DMS53 treated with DMSO at 0.1 percent for 48 hours (cell line): ENCODE results near the gene MKLN1.
A peak's percentile ranks its signal among the peaks of the same experiment; 100 is the strongest.
"Not testable (repeated sequence)": the region's sequence is repeated elsewhere in the genome, so short reads cannot be mapped to it uniquely, and the experiment has no call there.

Source experiments
- DNase-seq: peaks from one replicate; lab custom pipeline; 2025; ENCODE audit not compliant: unreplicated experiment; lab: John Stamatoyannopoulos, UW

MKLN1 gene

DNA sequence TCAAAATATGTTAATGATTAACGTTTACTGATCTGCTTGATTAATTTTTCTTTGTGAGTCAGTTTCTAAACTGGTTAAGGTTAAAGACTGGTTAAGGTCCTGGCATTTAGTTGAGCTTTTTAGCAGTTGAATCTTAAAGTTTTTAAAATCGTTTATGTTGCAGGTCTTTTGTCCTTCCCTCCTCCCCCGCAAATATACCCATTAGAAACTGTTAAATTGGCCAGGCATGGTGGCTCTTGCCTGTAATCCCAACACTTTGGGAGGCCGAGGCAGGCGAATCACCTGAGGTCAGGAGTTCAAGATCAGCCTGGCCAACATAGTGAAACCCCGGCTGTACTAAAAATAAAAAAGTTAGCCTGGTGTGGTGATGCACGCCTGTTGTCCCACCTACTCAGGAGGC lies 127.9 kb downstream of the MKLN1 start:
- DNase-seq: no peak

- no peak for DNase-seq
Observed at GRCh38 chr7:131456338-131456737, 128.7 kb downstream of the MKLN1 start.

DNA sequence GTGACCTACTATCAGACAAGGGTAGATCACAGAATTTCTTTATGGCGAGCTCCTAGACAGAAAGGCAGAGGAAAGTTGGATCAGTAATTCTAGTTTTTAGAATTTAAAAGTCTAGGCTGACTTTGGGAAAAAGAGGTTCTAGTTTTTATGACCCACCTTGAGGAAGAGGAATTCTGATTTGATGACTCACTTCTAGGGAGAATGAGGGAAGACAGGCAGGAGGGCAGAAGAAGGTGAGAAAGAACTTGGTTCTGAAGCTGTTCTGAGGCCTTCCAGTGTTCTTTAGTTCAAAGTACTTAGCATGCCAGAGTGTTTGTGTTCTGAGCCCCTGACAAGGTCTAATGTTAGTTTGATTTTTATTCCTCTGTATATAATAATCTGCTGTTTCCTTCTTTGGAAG lies 131.6 kb downstream of the MKLN1 start:
- no peak for DNase-seq

- DNase-seq: no peak
Observed at GRCh38 chr7:131462059-131462458, 134.4 kb downstream of the MKLN1 start.

DNA sequence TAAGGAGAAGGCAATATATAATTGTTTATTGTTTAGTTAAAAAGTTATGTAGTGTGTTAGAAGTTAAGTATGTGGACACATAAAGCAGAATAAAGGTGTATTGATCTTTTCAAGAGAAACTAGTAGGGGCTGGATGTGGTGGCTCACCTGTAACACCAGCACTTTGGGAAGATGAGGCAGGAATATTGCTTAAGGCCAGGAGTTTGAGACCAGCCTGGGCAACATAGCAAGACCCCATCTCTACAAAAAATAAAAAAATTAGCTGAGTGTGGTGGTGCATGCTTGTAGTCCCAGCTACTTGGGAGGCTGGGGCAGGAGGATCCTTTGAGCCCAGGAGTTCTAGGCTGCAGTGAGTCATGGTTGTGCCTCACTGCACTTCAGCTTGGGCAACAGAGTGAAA lies 135.0 kb downstream of the MKLN1 start:
- not testable (repeated sequence) for DNase-seq

GRCh38 chr7:131466735-131467365 lies 139.2 kb downstream of the MKLN1 start:
- DNase-seq: no peak

GRCh38 chr7:131467788-131468187 lies 140.1 kb downstream of the MKLN1 start:
- no peak for DNase-seq

GRCh38 chr7:131471250-131472004 lies 143.8 kb downstream of the MKLN1 start:
- DNase-seq: no peak

- no peak for DNase-seq
Observed at GRCh38 chr7:131476740-131477139, 149.1 kb downstream of the MKLN1 start.

DNA sequence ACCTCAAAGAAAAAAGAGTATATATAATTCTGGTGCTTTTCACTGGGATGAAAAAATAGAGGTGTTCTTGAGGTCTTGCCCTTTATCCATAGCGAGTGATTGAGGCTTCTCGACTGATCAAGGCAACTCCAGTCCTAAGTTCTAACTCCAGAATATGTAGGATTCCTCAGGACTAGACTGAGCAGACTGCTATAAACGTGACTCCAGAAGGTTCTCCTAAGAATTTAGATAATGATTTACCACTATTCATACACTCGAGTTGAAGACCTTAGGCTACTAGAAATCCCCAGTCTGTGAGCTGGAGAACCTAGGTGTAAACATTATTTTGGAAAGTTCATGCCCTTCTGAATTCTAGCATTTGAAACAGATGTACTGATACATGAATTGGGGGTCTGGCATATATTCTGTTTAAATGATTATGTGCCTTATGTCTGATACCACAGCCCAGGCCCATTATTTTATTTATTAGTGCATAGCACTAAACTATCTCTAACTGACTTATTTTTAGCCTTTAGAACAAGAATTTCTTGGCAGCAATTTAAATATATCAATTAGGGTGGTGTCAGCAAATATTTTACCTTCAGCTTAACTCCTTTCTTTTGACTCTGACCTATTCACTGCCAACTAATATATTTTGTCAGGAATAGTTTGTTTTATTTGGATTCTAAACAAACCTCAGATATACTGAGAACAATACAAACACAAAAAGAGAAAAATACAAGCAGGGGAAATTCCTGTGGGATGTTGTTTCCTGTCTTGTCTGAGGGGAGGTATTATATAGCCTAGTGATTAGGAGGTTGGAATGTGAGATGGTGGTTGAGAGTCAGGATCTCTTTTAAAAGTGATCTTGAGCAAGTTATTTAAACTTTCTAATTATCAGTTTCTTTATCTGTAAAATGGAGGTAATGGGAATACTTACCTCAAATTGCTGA lies 153.0 kb downstream of the MKLN1 start:
- DNase-seq: peak; percentile 49

- DNase-seq: no peak
Observed at GRCh38 chr7:131482800-131483199, 155.1 kb downstream of the MKLN1 start.

DNA sequence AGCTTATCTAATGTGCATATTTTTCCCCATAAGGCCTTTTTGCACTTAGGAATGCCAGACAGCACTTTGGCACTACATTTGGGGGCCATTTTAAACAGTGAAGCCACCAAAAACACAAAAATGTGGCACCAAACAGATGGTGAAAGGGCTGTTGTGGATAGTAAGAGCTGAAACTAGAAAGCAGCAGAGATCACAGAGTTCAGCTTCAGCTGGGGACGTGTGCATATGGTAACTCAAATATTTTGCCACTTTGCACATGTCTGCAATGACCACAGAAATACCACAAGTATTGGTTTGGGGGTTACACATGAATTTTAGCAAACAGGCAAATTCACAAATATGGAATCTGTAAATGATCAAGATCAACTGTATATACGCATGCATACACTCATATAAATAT lies 155.9 kb downstream of the MKLN1 start:
- DNase-seq: no peak

DNA sequence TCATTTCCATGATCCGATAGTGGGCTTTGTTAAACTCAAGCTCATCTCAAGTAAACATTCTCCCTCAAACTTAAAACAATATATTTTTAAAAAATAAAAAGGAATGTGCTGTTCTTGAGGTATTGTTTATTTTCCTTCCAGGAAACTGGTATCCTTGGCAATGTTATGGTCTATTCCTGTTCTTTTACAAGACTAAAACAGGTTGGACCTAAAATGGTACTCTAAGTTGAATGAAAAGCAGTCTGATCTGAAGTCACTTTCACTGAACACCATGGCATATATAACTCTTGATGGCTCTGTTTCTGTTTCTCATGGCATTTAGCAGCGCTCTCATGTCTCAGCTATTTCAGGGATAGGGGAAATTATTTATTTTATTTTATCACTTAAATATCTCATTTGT lies 158.7 kb downstream of the MKLN1 start:
- no peak for DNase-seq

DNA sequence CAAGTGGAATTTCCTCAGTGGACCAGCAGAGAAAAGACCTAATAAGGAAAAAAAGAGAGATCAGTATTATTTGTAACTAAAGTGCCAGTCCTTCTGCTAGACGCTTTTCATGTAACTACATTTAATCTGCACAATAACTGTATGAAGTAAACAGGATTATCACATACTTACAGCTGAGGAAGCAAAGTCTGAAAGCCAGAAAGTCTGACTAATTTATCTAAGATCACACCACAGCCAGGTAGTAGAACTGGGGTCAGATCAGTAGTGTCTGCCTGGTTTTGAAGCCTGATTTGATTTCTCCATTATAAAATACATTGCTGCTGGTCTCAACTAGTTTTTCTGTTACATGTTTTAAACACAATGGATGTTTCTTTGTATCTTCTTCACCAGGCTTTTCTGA lies 159.5 kb downstream of the MKLN1 start:
- DNase-seq: no peak

GRCh38 chr7:131488361-131488760 lies 160.7 kb downstream of the MKLN1 start:
- no peak for DNase-seq

- no peak for DNase-seq
Observed at GRCh38 chr7:131489196-131489595, 161.5 kb downstream of the MKLN1 start.

DNA sequence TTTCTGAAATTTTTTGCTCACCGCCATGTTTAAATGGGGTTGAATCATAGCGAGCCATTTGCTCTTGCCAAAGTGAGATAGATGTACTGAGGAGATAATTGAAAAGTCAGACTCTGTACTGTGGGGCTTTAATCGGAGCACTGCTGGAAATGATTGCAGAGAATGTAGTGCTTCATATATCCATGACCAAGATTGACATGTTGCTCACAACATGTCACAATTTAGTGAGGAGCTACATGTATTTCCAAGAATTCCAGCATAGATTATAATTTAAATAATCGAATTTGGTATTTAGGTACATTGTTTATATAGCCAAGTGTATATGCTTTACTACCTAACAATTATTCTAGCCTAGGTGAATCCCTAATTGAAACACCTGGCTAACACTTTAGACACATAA lies 162.2 kb downstream of the MKLN1 start:
- DNase-seq: no peak

DNA sequence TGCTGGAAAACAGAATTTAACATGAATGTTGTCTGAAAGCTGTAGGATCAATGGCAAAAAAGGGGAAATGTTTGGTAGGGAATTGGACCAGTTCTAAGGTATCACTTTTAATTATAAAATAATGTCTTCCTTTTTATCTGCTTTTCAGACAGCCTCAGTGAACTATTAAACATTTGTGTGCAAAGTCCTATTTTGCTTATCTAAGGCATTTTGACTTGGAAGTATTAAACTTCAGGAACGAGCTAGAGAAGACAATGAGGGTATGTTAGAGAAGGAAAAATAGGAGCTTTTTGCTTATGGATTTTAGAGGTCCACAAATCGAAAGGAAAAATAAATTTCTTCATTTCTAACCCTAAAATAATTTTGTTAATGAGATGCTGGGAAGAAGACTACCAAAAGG lies 165.4 kb downstream of the MKLN1 start:
- no peak for DNase-seq

GRCh38 chr7:131493581-131493980 lies 165.9 kb downstream of the MKLN1 start:
- DNase-seq: no peak

DNA sequence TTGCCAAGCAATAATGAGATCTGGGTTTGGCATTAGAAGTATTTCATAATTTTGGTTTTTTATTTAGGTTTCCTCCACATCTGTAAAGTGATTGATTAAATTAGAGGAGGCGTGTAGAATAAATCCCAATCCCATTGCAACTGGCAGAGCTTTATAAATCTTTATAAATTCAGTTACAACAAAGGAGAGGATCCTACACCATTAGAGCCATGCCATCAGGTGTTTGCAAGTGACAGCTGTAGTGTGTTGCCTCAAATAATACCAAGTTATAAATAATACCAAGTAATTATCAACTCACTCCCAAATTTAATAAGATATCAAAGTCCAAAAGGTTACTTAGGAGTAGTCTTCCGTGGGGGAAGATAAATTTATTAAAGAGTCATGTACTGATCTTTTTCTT lies 166.5 kb downstream of the MKLN1 start:
- DNase-seq: no peak

GRCh38 chr7:131495669-131496498 lies 168.2 kb downstream of the MKLN1 start:
- no peak for DNase-seq
